Ectodermal cell (in vitro differentiated cells): Measurements from ENCODE around the gene KRTAP9-3.
"Not testable (repeated sequence)": the region's sequence is repeated elsewhere in the genome, so short reads cannot be mapped to it uniquely, and the experiment has no call there.

Experiments
- H3K27ac ChIP-seq: 2 replicates; pipeline ENCODE4 v1.7.0; 2013; ENCODE audit warnings: mild to moderate bottlenecking, low read depth, low read length; ENCODE audit not compliant: insufficient read depth, poor library complexity, severe bottlenecking
- H3K27me3 ChIP-seq: 2 replicates; pipeline ENCODE4 v1.7.0; 2013; ENCODE audit warnings: mild to moderate bottlenecking, low read length; ENCODE audit not compliant: insufficient read depth, control insufficient read depth, poor library complexity, severe bottlenecking
- H3K36me3 ChIP-seq: one replicate; pipeline ENCODE4 v1.7.0; 2013; ENCODE audit warnings: low read length; ENCODE audit not compliant: control insufficient read depth, insufficient read depth
- H3K4me1 ChIP-seq: one replicate; pipeline ENCODE4 v1.7.0; 2013; ENCODE audit warnings: low read length; ENCODE audit not compliant: control insufficient read depth, insufficient read depth
- H3K4me3 ChIP-seq: 2 replicates; pipeline ENCODE4 v1.7.0; 2013; ENCODE audit warnings: low read depth, low read length, control low read depth; ENCODE audit not compliant: insufficient read depth
- H3K9me3 ChIP-seq: 2 replicates; pipeline ENCODE4 v1.7.0; 2013; ENCODE audit warnings: mild to moderate bottlenecking, low read length, moderate library complexity; ENCODE audit not compliant: control insufficient read depth
- WGBS, 2 experiments: methylation state at CpG; one replicate each; pipeline ENCODE4 v1.1.7; 2013; ENCODE audit warnings: missing lambda C conversion rate in 2 of 2; 5-methylcytosine and 5-hydroxymethylcytosine counted together

The KRTAP9-3 gene

DNA sequence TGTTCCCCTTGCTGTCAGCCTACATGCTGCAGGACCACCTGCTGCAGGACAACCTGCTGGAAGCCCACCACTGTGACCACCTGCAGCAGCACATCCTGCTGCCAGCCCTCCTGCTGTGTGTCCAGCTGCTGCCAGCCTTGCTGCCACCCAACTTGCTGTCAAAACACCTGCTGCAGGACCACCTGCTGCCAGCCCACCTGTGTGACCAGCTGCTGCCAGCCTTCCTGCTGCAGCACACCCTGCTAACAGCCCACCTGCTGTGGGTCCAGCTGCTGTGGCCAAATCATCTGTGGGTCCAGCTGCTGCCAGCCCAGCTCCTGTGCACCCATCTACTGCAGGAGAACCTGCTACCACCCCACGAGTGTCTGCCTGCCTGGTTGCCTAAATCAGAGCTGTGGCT lies 39.1 kb downstream of the KRTAP9-3 start:
- not testable (repeated sequence) for H3K36me3 ChIP-seq, H3K9me3 ChIP-seq, H3K4me1 ChIP-seq, H3K4me3 ChIP-seq, H3K27me3 ChIP-seq, H3K27ac ChIP-seq
- WGBS, 2 experiments: 70 to 82% methylated on average over 1 of the region's 1 CpG

DNA sequence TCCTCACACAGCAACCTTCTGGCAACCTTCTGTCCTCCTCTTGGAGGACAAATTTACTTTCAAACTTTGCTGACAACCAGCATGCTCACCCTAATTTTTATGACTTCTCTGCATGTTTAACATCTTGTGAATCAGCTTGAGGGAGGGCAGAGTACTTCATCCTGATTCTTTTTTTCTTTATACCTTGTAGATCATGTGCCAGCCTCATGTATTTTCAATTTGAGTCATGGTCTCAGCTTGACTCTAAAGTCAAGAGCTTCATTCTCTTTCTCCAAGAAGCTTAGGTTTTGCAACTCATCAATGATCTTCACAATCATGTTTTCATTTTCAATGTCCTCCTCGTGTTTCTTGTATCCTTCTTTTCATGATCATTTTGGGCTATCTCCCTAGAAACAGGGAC lies 39.6 kb downstream of the KRTAP9-3 start:
- WGBS, 2 experiments: 67 to 80% methylated on average over 1 of the region's 1 CpG

DNA sequence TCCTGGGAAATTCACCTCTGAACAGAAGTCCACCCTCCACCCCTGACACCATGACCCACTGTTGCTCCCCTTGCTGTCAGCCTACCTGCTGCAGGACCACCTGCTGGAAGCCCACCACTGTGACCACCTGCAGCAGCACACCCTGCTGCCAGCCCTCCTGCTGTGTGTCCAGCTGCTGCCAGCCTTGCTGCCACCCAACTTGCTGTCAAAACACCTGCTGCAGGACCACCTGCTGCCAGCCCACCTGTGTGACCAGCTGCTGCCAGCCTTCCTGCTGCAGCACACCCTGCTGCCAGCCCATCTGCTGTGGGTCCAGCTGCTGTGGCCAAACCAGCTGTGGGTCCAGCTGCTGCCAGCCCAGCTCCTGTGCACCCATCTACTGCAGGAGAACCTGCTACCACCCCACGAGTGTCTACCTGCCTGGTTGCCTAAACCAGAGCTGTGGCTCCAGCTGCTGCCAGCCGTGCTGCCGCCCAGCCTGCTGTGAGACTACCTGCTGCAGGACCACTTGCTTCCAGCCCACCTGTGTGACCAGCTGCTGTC lies 43.5 kb downstream of the KRTAP9-3 start, which contains the start of gene KRTAP9-7:
Gene KRTAP9-7 (plus strand): TSS at position 51 of the 543 bp plus-strand sequence. CDS start 0 bp downstream, at position 51.
- H3K36me3 ChIP-seq, H3K9me3 ChIP-seq, H3K4me3 ChIP-seq, H3K27me3 ChIP-seq, H3K27ac ChIP-seq, H3K4me1 ChIP-seq: not testable (repeated sequence)
- WGBS, 2 experiments: 80 to 83% methylated on average over 3 of the region's 3 CpGs

More for the DNA sequence above, 39.6 kb downstream of the KRTAP9-3 start:
- no peaks in the 10 kb centered on the region for H3K4me1 ChIP-seq
- no peak overlapping the region for H3K4me3 ChIP-seq
- H3K27ac ChIP-seq: no peak overlapping the region
- H3K36me3 ChIP-seq: no peaks in the 10 kb centered on the region
- H3K27me3 ChIP-seq: no peaks in the 10 kb centered on the region
- no peaks in the 10 kb centered on the region for H3K9me3 ChIP-seq

DNA sequence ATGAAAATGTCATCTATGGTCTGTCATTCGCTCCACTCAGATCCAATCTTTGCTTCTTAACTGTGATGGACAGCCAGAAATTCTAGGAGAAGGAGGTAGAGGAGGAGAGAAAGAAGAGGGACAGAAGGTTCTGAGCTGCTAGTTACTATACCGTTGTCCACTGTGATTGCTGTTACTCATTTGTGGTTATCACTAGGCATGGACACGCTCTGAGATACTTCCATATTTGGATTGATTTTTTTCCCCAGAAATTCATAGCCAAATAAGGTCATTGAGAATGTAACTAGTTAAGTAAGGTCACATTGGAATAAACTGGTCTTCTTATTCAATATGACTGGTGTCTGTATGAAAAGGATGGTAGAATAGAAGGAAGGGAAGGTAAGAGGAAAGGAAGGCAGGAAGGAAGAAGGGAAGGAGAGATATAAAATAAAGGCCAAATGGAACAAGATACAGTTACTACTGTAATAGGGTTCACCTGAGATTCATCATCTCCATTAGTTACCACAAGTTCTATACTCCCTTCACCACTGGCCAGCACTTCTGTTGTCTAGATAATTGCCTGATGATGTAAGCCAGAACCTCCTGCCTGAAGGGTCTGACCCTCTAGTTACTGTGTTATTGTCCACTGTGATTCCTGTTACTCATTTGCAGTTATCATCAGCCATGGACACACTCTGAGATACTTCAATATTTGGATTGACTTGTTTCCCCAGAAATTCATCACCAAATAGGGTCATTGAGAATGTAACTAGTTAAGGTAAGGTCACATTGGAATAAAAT lies 46.1 kb downstream of the KRTAP9-3 start:
- Histone ChIP-seq H3K27me3 (no peaks in the 10 kb centered on the region), H3K36me3 (no peaks in the 10 kb centered on the region), H3K4me3 (no peak overlapping the region), H3K4me1 (no peaks in the 10 kb centered on the region), H3K9me3 (no peaks in the 10 kb centered on the region), H3K27ac (no peak overlapping the region)
- WGBS, 2 experiments: 95% methylated on average over 3 of the region's 3 CpGs
